ENCODE data around the gene DNAJC15.

DNA sequence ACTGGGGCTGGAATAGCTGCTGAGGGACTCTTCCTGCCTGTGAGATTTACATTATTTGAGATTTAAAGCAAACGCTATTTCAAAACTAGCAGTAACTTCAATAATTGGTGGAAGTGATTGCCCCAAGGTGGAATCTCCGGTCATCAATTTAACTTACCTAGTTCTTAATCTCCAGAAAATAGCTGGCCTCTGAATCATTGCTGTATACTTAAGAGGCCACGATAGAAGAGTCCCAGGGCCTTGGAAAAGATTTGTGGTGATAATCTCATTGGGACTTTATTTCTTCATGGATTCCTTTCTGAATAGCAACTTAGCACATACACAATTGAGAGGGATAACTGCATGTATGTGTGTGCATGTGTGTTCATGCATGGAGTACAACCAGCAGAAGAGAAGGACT lies 120.2 kb downstream of the DNAJC15 start:
- TF ChIP-seq, protein P1, sequence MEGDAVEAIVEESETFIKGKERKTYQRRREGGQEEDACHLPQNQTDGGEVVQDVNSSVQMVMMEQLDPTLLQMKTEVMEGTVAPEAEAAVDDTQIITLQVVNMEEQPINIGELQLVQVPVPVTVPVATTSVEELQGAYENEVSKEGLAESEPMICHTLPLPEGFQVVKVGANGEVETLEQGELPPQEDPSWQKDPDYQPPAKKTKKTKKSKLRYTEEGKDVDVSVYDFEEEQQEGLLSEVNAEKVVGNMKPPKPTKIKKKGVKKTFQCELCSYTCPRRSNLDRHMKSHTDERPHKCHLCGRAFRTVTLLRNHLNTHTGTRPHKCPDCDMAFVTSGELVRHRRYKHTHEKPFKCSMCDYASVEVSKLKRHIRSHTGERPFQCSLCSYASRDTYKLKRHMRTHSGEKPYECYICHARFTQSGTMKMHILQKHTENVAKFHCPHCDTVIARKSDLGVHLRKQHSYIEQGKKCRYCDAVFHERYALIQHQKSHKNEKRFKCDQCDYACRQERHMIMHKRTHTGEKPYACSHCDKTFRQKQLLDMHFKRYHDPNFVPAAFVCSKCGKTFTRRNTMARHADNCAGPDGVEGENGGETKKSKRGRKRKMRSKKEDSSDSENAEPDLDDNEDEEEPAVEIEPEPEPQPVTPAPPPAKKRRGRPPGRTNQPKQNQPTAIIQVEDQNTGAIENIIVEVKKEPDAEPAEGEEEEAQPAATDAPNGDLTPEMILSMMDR (IDR thresholded peaks at IDR 0.05): no peak
- TF ChIP-seq POLR2A (IDR thresholded peaks at IDR 0.05): no peak

Measured in thyroid gland (tissue), 4 donors.